ENCODE results near the gene DSN1. TPM values are rescaled to one million over a fixed set of nuclear protein-coding genes. Genes with fewer than 3 reads are reported as not detected.

Gene DSN1
- total and polyA plus RNA-seq, 2 donors (not counting 1 experiment from before 2014, with no cell fraction given): 8.3 to 13.4 TPM

GRCh38 chr20:36796875-36797274 lies 23.3 kb upstream of the DSN1 start:
- TF ChIP-seq EZH2 (IDR thresholded peaks at IDR 0.05; ENCODE audit: low read length, missing control alignments) (no peak), CTCF (conservative IDR thresholded peaks at IDR 0.05 in 1 of 2, IDR thresholded peaks at IDR 0.05 in 1 of 2; ENCODE audit: low read depth in 1 of 2, low read length in 2 of 2) (no peak)
- Histone ChIP-seq H2AFZ (ENCODE audit: low read length) (no peak overlapping the region), H3K79me2 (ENCODE audit: control insufficient read depth, insufficient read depth, low read length) (peaks cover 6% of the 10 kb centered on the region), H3K9me3 (ENCODE audit: control insufficient read depth, insufficient read depth, low read depth, low read length) (no peaks in the 10 kb centered on the region), H3K4me1 (ENCODE audit: control insufficient read depth, extremely low read depth, insufficient read depth, low read length) (no peaks in the 10 kb centered on the region), H3K27ac (ENCODE audit: insufficient read depth, low read length) (no peak overlapping the region), H3K9ac (ENCODE audit: insufficient read depth, low read length) (no peak overlapping the region), H4K20me1 (ENCODE audit: control insufficient read depth, extremely low read depth, insufficient read depth, low read length) (no peaks in the 10 kb centered on the region), H3K36me3 (ENCODE audit: control insufficient read depth, insufficient read depth, low read length) (peaks cover 36% of the 10 kb centered on the region), H3K4me3 (replicated peaks in 1 of 4; ENCODE audit: control extremely low read depth in 1 of 4, insufficient read depth in 1 of 4, low read depth in 3 of 4, low read length in 4 of 4) (no peak overlapping the region), H3K4me2 (ENCODE audit: extremely low read depth, insufficient read depth, low read length) (no peak overlapping the region), H3K27me3 (ENCODE audit: control insufficient read depth, insufficient read depth, low read length) (no peaks in the 10 kb centered on the region)
- DNase-seq (ENCODE audit: low read depth in 2 of 2): no peak

GRCh38 chr20:36796117-36796516 lies 22.6 kb upstream of the DSN1 start:
- TF ChIP-seq CTCF (conservative IDR thresholded peaks at IDR 0.05 in 1 of 2, IDR thresholded peaks at IDR 0.05 in 1 of 2; ENCODE audit: low read depth in 1 of 2, low read length in 2 of 2) (no peak), EZH2 (IDR thresholded peaks at IDR 0.05; ENCODE audit: low read length, missing control alignments) (no peak)
- Histone ChIP-seq H3K9me3 (ENCODE audit: control insufficient read depth, insufficient read depth, low read depth, low read length) (no peaks in the 10 kb centered on the region), H3K4me2 (ENCODE audit: extremely low read depth, insufficient read depth, low read length) (no peak overlapping the region), H3K27me3 (ENCODE audit: control insufficient read depth, insufficient read depth, low read length) (no peaks in the 10 kb centered on the region), H3K36me3 (ENCODE audit: control insufficient read depth, insufficient read depth, low read length) (peaks cover 42% of the 10 kb centered on the region), H3K27ac (ENCODE audit: insufficient read depth, low read length) (no peak overlapping the region), H3K4me3 (replicated peaks in 1 of 4; ENCODE audit: control extremely low read depth in 1 of 4, insufficient read depth in 1 of 4, low read depth in 3 of 4, low read length in 4 of 4) (no peak overlapping the region), H4K20me1 (ENCODE audit: control insufficient read depth, extremely low read depth, insufficient read depth, low read length) (no peaks in the 10 kb centered on the region), H3K9ac (ENCODE audit: insufficient read depth, low read length) (no peak overlapping the region), H2AFZ (ENCODE audit: low read length) (no peak overlapping the region), H3K4me1 (ENCODE audit: control insufficient read depth, extremely low read depth, insufficient read depth, low read length) (no peaks in the 10 kb centered on the region), H3K79me2 (ENCODE audit: control insufficient read depth, insufficient read depth, low read length) (peaks cover 11% of the 10 kb centered on the region)
- DNase-seq (ENCODE audit: low read depth in 2 of 2): no peak

- Histone ChIP-seq H3K27ac (ENCODE audit: insufficient read depth, low read length) (no peak overlapping the region), H3K27me3 (ENCODE audit: control insufficient read depth, insufficient read depth, low read length) (no peaks in the 10 kb centered on the region), H3K79me2 (ENCODE audit: control insufficient read depth, insufficient read depth, low read length) (peaks cover 11% of the 10 kb centered on the region), H3K4me1 (ENCODE audit: control insufficient read depth, extremely low read depth, insufficient read depth, low read length) (no peaks in the 10 kb centered on the region), H4K20me1 (ENCODE audit: control insufficient read depth, extremely low read depth, insufficient read depth, low read length) (no peaks in the 10 kb centered on the region), H3K9me3 (ENCODE audit: control insufficient read depth, insufficient read depth, low read depth, low read length) (no peaks in the 10 kb centered on the region), H3K9ac (ENCODE audit: insufficient read depth, low read length) (no peak overlapping the region), H2AFZ (ENCODE audit: low read length) (no peak overlapping the region), H3K36me3 (ENCODE audit: control insufficient read depth, insufficient read depth, low read length) (peaks cover 41% of the 10 kb centered on the region), H3K4me2 (ENCODE audit: extremely low read depth, insufficient read depth, low read length) (no peak overlapping the region), H3K4me3 (replicated peaks in 1 of 4; ENCODE audit: control extremely low read depth in 1 of 4, insufficient read depth in 1 of 4, low read depth in 3 of 4, low read length in 4 of 4) (no peak overlapping the region)
- TF ChIP-seq CTCF (conservative IDR thresholded peaks at IDR 0.05 in 1 of 2, IDR thresholded peaks at IDR 0.05 in 1 of 2; ENCODE audit: low read depth in 1 of 2, low read length in 2 of 2): no peak
- TF ChIP-seq EZH2 (IDR thresholded peaks at IDR 0.05; ENCODE audit: low read length, missing control alignments): no peak
- DNase-seq (ENCODE audit: low read depth in 2 of 2): no peak
Observed at GRCh38 chr20:36795691-36796090, 22.1 kb upstream of the DSN1 start.
